HCT116 (cell line): ENCODE measurements around the gene ACTL7B. TPM values are rescaled to one million over a fixed set of nuclear protein-coding genes. Genes with fewer than 3 reads are reported as not detected.

Source experiments
- ATAC-seq: fragments of 200-7000 bp; cut with Tn5 transposase; 2 replicates; pipeline ENCODE4 v1.9.1; 2020; ENCODE audit warnings: mild to moderate bottlenecking, moderate library complexity
- BruUV-seq: library from RNA; stranded (reverse); fragments of 400-500 nt; replicated peaks from 2 replicates; lab custom pipeline; 2021; lab: Mats Ljungman, UMichigan
- CTCF ChIA-PET: fragments of 300-600 bp; sonication (Branson Sonifier 250); formaldehyde crosslinking; loops from one replicate; lab custom pipeline; 2021; ENCODE audit warnings: antibody characterized with exemption; lab: Charles Lee
- POLR2A ChIA-PET: fragments of 300-600, 350-600 bp; sonication (Branson Sonifier 250); formaldehyde crosslinking; loops from one replicate; lab custom pipeline; 2021; ENCODE audit warnings: antibody characterized with exemption; lab: Charles Lee
- RAD21 ChIA-PET, 2 experiments: fragments of 300-600 bp; sonication (Branson Sonifier 250); formaldehyde crosslinking; loops; one replicate each; lab custom pipeline; 2023; ENCODE audit warnings: low total read pairs in 2 of 2; ENCODE audit not compliant: uncharacterized antibody in 2 of 2, unreplicated experiment in 2 of 2, low non-redundant PET in 1 of 2; lab: Charles Lee
- DNase-seq: peaks from one replicate; pipeline ENCODE4 v3.0.0-alpha.2; 2010; ENCODE audit warnings: low read depth, low spot score
- H2AFZ ChIP-seq: fragments of 200-600 bp; shearing (Covaris generic), sonication (generic); 2 replicates; pipeline ENCODE4 v1.6.1; 2017; ENCODE audit warnings: low read depth, mixed run types, mixed read lengths, antibody characterized with exemption, low read length; ENCODE audit not compliant: poor library complexity, severe bottlenecking
- H3K27ac ChIP-seq: 2 replicates; pipeline ENCODE4 v1.5.1; 2012; ENCODE audit warnings: low read depth, low read length
- H3K27me3 ChIP-seq: fragments of 200-600 bp; sonication (generic); 2 replicates; pipeline ENCODE4 v1.6.1; 2016; ENCODE audit warnings: mixed run types, low read length, mixed read lengths; ENCODE audit not compliant: insufficient read depth
- H3K36me3 ChIP-seq, 2 experiments: fragments of 200-500 bp in 1 of 2; fragments of 200-600 bp in 1 of 2; sonication (Bioruptor generic) in 1 of 2; sonication (generic) in 1 of 2; 2 replicates each; pipeline versions ENCODE4 v1.5.1 to v1.6.1; 2014 to 2016; ENCODE audit warnings: low read length in 2 of 2, inconsistent platforms in 1 of 2, mixed read lengths in 1 of 2, mixed run types in 1 of 2; ENCODE audit not compliant: insufficient read depth in 2 of 2, control insufficient read depth in 1 of 2
- H3K4me1 ChIP-seq, 2 experiments: fragments of 200-600 bp in 1 of 2; sonication (generic) in 1 of 2; 2 replicates each; pipeline versions ENCODE4 v1.5.1 to v1.6.1; 2012 to 2017; ENCODE audit warnings: low read length in 2 of 2, inconsistent platforms in 1 of 2, mild to moderate bottlenecking in 1 of 2, mixed read lengths in 1 of 2, mixed run types in 1 of 2, moderate library complexity in 1 of 2; ENCODE audit not compliant: insufficient read depth in 2 of 2, control insufficient read depth in 1 of 2
- H3K4me2 ChIP-seq: fragments of 200-600 bp; sonication (generic); 2 replicates; pipeline ENCODE4 v1.6.1; 2017; ENCODE audit warnings: mixed run types, low read length, mixed read lengths
- H3K4me3 ChIP-seq, 2 experiments: fragments of 200-600 bp in 1 of 2; sonication (generic) in 1 of 2; replicated peaks in 1 of 2; 2 replicates each; pipeline ENCODE4 v1.5.1; 2011 to 2016; ENCODE audit warnings: low read length in 2 of 2, control low read depth in 1 of 2, low read depth in 1 of 2, mild to moderate bottlenecking in 1 of 2, mixed read lengths in 1 of 2, mixed run types in 1 of 2
- H3K79me2 ChIP-seq: fragments of 200-600 bp; sonication (generic); 2 replicates; pipeline ENCODE4 v1.6.1; 2017; ENCODE audit warnings: mild to moderate bottlenecking, mixed run types, low read length, moderate library complexity, mixed read lengths; ENCODE audit not compliant: insufficient read depth
- H3K9ac ChIP-seq: fragments of 200-600 bp; sonication (generic); 2 replicates; pipeline ENCODE4 v1.6.1; 2016; ENCODE audit warnings: low read length, mixed read lengths
- H3K9me2 ChIP-seq: fragments of 200-600 bp; sonication (generic), shearing (Covaris generic); 2 replicates; pipeline ENCODE4 v1.6.1; 2017; ENCODE audit warnings: mixed run types, mild to moderate bottlenecking, moderate library complexity; ENCODE audit not compliant: insufficient read depth
- H3K9me3 ChIP-seq, 2 experiments: fragments of 200-500 bp in 1 of 2; fragments of 200-600 bp in 1 of 2; sonication (Bioruptor generic) in 1 of 2; sonication (generic) in 1 of 2; 2 replicates each; pipeline ENCODE4 v1.6.1; 2014 to 2017; ENCODE audit warnings: low read length in 2 of 2, mixed read lengths in 2 of 2, inconsistent platforms in 1 of 2, low read depth in 1 of 2, mild to moderate bottlenecking in 1 of 2, mixed run types in 1 of 2, moderate library complexity in 1 of 2; ENCODE audit not compliant: control insufficient read depth in 1 of 2, insufficient read depth in 1 of 2
- H4K20me1 ChIP-seq: fragments of 200-600 bp; sonication (generic), shearing (Covaris generic); 2 replicates; pipeline ENCODE4 v1.6.1; 2017; ENCODE audit warnings: mixed run types, mild to moderate bottlenecking, moderate library complexity; ENCODE audit not compliant: insufficient read depth
- ELF1 ChIP-seq: IDR thresholded peaks from 2 replicates; pipeline ENCODE4 v1.6.1; 2012; ENCODE audit warnings: low read depth, borderline replicate concordance
- FOSL1 ChIP-seq: IDR thresholded peaks from 2 replicates; pipeline ENCODE4 v1.6.1; 2012; ENCODE audit warnings: low read depth
- JUND ChIP-seq: IDR thresholded peaks from 2 replicates; pipeline ENCODE4 v1.6.1; 2012
- POLR2A ChIP-seq: IDR thresholded peaks from 2 replicates; pipeline ENCODE4 v1.7.0; 2011; ENCODE audit warnings: borderline replicate concordance; ENCODE audit not compliant: insufficient read depth, insufficient read length; ENCODE audit errors: extremely low read depth
- RAD21 ChIP-seq: IDR thresholded peaks from 2 replicates; pipeline ENCODE4 v1.6.1; 2012; ENCODE audit warnings: low read depth, mild to moderate bottlenecking
- YY1 ChIP-seq: IDR thresholded peaks from 2 replicates; pipeline ENCODE4 v1.6.1; 2011; ENCODE audit warnings: low read length, low read depth, moderate library complexity, mild to moderate bottlenecking; ENCODE audit not compliant: insufficient replicate concordance; ENCODE audit errors: extremely low read depth
- ZFX ChIP-seq: fragments of 450-650 bp; IDR thresholded peaks from 2 replicates; pipeline ENCODE4 v1.6.1; 2017
- ZNF274 ChIP-seq: fragments of 200-500 bp; sonication (Bioruptor generic); IDR thresholded peaks from 2 replicates; pipeline ENCODE4 v1.6.1; 2014; ENCODE audit warnings: mild to moderate bottlenecking, low read depth, low read length, inconsistent platforms
- intact Hi-C: fragments of 100-400 bp; cut with micrococcal nuclease; formaldehyde crosslinking; loops from 2 replicates; pipeline ENCODE4 v1.10.0; 2022
- total RNA-seq: library from RNA; stranded (reverse); gene quantifications from one replicate; pipeline ENCODE4 v1.2.1, GENCODE V29; 2021; ENCODE audit not compliant: unreplicated experiment
- TF ChIP-seq, protein P1 (sequence below): IDR thresholded peaks from 2 replicates; pipeline ENCODE4 v1.6.1; 2012
- TF ChIP-seq, protein P2 (sequence below), 3 experiments: fragments of 200-600 bp in 1 of 3; sonication (generic) in 1 of 3; IDR thresholded peaks in 2 of 3; conservative IDR thresholded peaks in 1 of 3; 2 replicates each; pipeline ENCODE4 v1.5.1; 2012 to 2017; ENCODE audit warnings: low read depth in 2 of 3, low read length in 2 of 3, antibody characterized with exemption in 1 of 3, borderline replicate concordance in 1 of 3, control low read depth in 1 of 3, mild to moderate bottlenecking in 1 of 3, mixed read lengths in 1 of 3, mixed run types in 1 of 3, moderate library complexity in 1 of 3; ENCODE audit not compliant: insufficient read depth in 1 of 3
- TF ChIP-seq, protein P3 (sequence below): IDR thresholded peaks from 2 replicates; pipeline ENCODE4 v1.6.1; 2011; ENCODE audit warnings: mild to moderate bottlenecking, low read length, moderate library complexity; ENCODE audit not compliant: insufficient replicate concordance; ENCODE audit errors: extremely low read depth

Gene ACTL7B
- total RNA-seq, 1 experiment from 2014 or later: not detected

DNA sequence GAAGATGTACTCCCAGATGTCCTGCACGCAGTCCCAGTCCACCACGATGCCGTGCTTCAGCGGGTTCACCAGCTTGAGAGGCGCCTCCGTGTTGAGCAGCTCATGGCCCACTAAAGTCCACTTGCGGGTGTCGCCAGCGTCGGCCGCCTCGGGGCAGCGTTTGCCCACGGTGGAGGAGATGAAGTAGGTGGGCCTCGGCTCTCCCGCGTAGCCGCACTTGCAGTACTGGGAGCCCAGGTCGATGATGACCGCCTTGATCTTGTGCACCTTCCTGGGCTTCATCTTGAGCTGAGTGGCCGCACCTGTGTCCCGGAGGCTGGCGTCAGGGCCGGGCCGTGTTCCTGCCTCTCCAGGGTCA is 278 bp downstream of the ACTL7B start:
- ChIA-PET POLR2A (no interaction called here), CTCF (no interaction called here), RAD21 (no interaction called here)
- BruUV-seq: no TSS peak
- H3K36me3 ChIP-seq: no peaks in the 10 kb centered on the region
- no peak overlapping the region for H3K27ac ChIP-seq
- H3K4me1 ChIP-seq: peaks cover 0 to 11% of the 10 kb centered on the region in 2 experiments; a peak in 2 of 4 replicates
- no peaks in the 10 kb centered on the region for H4K20me1 ChIP-seq
- H3K9ac ChIP-seq: no peak overlapping the region
- no peaks in the 10 kb centered on the region for H3K9me2 ChIP-seq
- intact Hi-C loops: loop anchor here (10.0 kb wide), 1 partner anchor 469 kb away; the partner anchor contains the start of gene EPB41L4B
- H3K9me3 ChIP-seq: no peaks in the 10 kb centered on the region
- no peak overlapping the region for H3K4me2 ChIP-seq
- no peaks in the 10 kb centered on the region for H3K27me3 ChIP-seq
- H3K4me3 ChIP-seq: no peak overlapping the region
- no peaks in the 10 kb centered on the region for H3K79me2 ChIP-seq
- no peak for DNase-seq
- no peak for ATAC-seq
- no peak overlapping the region for H2AFZ ChIP-seq
- no peak for TF ChIP-seq ZNF274
- no peak for TF ChIP-seq JUND
- no peak for TF ChIP-seq POLR2A
- TF ChIP-seq ELF1: no peak
- TF ChIP-seq, protein P1, sequence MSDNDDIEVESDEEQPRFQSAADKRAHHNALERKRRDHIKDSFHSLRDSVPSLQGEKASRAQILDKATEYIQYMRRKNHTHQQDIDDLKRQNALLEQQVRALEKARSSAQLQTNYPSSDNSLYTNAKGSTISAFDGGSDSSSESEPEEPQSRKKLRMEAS: no peak
- no peak for TF ChIP-seq YY1
- TF ChIP-seq, protein P2, sequence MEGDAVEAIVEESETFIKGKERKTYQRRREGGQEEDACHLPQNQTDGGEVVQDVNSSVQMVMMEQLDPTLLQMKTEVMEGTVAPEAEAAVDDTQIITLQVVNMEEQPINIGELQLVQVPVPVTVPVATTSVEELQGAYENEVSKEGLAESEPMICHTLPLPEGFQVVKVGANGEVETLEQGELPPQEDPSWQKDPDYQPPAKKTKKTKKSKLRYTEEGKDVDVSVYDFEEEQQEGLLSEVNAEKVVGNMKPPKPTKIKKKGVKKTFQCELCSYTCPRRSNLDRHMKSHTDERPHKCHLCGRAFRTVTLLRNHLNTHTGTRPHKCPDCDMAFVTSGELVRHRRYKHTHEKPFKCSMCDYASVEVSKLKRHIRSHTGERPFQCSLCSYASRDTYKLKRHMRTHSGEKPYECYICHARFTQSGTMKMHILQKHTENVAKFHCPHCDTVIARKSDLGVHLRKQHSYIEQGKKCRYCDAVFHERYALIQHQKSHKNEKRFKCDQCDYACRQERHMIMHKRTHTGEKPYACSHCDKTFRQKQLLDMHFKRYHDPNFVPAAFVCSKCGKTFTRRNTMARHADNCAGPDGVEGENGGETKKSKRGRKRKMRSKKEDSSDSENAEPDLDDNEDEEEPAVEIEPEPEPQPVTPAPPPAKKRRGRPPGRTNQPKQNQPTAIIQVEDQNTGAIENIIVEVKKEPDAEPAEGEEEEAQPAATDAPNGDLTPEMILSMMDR (IDR thresholded peaks at IDR 0.05 in 2 of 3, conservative IDR thresholded peaks at IDR 0.05 in 1 of 3; ENCODE audit: borderline replicate concordance in 1 of 3, insufficient read depth in 1 of 3, low read depth in 2 of 3, low read length in 2 of 3): no peak
- no peak for TF ChIP-seq RAD21
- TF ChIP-seq, protein P3, sequence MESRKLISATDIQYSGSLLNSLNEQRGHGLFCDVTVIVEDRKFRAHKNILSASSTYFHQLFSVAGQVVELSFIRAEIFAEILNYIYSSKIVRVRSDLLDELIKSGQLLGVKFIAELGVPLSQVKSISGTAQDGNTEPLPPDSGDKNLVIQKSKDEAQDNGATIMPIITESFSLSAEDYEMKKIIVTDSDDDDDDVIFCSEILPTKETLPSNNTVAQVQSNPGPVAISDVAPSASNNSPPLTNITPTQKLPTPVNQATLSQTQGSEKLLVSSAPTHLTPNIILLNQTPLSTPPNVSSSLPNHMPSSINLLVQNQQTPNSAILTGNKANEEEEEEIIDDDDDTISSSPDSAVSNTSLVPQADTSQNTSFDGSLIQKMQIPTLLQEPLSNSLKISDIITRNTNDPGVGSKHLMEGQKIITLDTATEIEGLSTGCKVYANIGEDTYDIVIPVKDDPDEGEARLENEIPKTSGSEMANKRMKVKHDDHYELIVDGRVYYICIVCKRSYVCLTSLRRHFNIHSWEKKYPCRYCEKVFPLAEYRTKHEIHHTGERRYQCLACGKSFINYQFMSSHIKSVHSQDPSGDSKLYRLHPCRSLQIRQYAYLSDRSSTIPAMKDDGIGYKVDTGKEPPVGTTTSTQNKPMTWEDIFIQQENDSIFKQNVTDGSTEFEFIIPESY: no peak
- no peak for TF ChIP-seq FOSL1
- TF ChIP-seq ZFX: no peak
